HG03342 (cell line): Measurements from ENCODE around the gene TMEM238L.

Experiments
- ATAC-seq: cut with Tn5 transposase; IDR thresholded peaks from one replicate; pipeline ENCODE4 v1.9.1; 2021; ENCODE audit warnings: mild to moderate bottlenecking, moderate library complexity; ENCODE audit not compliant: unreplicated experiment

Gene TMEM238L

DNA sequence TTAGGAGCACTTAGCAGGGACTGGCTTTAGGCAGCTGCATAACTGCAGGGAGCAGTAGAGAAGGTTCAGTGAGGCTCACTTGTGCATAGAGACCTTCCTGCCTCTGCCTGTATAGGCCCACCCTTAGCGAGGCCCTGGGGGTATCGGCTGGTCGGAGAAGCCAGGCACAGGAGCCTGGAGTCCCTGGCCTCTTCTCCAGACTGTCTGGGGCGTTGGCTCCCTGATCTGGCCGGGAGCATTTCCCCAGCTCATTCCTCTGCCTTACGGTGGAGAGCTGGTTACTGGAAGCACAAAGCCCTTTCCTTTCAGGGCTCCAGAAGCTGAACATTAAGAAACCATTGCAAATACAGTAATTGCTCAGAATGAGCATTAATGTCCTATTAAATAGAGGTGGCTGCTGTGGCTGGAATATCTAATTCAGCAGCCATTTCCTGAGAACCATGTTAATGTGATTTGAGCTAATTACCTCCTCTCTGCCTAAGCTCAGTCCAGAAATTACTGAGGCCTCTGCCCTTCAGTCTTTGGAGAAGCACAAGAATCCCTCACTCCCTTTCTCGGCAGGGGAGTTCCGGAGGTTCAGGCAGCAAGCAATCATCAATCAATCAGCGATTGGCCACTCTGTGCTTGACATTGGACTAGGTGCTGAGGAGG is 55.2 kb downstream of the TMEM238L start:
- no peak for ATAC-seq

DNA sequence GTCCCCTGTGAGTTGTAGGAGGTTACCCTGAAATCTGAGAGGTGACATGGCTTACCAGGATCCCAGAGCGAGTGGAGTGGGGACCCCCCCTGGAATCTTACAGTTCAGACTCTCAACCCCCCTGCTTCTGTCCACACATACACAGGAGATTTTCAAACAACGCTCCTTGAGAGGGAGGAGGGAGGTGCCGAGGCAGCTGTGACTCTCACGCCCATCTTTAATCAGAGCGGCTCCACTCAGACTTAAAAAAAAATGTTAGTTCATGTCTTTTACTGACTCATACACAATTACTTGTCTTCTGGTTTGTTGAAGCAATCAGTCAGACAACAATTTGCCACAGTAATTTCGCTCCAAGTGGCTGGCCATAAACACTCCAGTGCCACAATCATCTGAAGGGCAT is 58.7 kb downstream of the TMEM238L start:
- no peak for ATAC-seq
